ENCODE data around the gene BCAR3.
"Not testable (repeated sequence)": the region's sequence is repeated elsewhere in the genome, so short reads cannot be mapped to it uniquely, and the experiment has no call there.

BCAR3 gene

GRCh38 chr1:93687542-93687941, 5.9 kb upstream of the BCAR3 start:
- DNase-seq, result no peak

- no peak for DNase-seq
These were observed 5.0 kb upstream of the BCAR3 start for GRCh38 chr1:93686504-93687250.

GRCh38 chr1:93685918-93686317, 4.3 kb upstream of the BCAR3 start:
- DNase-seq, result no peak

GRCh38 chr1:93683234-93683633, 1.6 kb upstream of the BCAR3 start:
- no peak for DNase-seq

GRCh38 chr1:93681989-93682412, 364 bp upstream of the BCAR3 start:
- DNase-seq, result no peak

- peak in 1 of 2 donors; percentile 20 for DNase-seq
These were observed 1.1 kb downstream of the BCAR3 start for GRCh38 chr1:93680420-93681100.

DNA sequence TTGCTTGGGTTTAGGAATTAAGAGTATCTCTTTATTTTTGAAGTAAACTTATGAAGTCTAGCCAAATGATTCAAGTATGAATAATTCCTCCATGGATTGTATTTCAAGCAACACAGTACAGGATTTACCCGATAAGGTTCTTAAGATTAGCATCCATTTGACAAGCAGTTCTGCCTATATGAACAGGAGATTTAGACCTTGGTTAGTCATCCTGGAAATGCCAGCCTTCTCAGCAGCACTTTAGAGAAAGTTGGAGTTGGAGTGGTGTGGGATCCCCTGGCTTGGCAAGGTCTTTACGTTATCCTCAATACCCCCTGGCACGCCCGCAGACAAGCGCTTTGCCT, 1.6 kb downstream of the BCAR3 start:
- no peak for DNase-seq

DNA sequence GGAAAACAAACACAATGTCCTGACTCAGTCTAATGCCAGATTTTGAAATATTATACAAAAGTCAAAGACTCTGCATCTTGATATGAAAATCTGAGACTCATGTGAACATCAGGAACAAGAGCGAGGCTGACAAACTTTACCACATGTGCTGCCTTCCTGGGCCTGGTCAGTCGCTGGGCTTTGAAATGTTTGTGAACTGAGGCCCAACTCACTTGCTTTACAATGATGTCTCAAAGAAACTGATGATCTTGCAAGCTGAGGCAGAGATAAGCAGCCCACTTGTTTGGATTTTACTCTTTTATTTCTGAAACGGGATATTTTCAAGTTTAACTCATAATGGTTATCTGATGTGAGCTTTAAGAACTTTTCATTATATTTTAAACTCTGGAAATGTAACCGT, 2.1 kb downstream of the BCAR3 start:
- DNase-seq, result no peak

DNA sequence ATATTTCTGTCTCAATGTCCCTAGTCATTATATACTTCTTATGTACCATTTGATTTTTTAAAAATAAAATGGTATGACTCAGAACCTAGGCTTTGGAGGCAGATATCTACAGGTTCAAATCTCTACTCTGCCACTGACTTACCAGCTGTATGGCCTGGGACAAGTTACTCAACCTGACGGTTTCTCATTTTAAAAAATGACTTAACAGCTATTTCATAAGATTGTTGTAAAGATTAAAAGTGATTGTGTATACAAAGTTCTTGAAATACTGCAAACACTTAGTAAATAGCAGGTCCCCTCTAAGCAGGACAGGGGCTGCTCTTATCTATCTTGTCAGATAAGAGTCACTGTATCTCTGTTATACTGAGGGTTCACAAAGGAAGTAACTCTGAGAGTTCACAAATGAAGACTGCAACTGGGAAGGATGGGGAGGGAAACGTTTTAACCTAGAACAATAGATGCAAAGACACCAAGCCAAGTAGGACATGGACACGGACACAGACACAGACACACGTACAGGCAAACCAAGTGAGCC, 2.6 kb downstream of the BCAR3 start:
- DNase-seq, result no peak

GRCh38 chr1:93678491-93678890, 3.1 kb downstream of the BCAR3 start:
- DNase-seq, result no peak

- no peak for DNase-seq
These were observed 3.9 kb downstream of the BCAR3 start for GRCh38 chr1:93677729-93678128.

GRCh38 chr1:93676427-93676826, 5.2 kb downstream of the BCAR3 start:
- no peak for DNase-seq

- DNase-seq, result no peak
These were observed 5.7 kb downstream of the BCAR3 start for GRCh38 chr1:93675931-93676330.

- DNase-seq, result no peak
These were observed 6.4 kb downstream of the BCAR3 start for GRCh38 chr1:93675271-93675670.

- DNase-seq, result not testable (repeated sequence)
These were observed 7.6 kb downstream of the BCAR3 start for GRCh38 chr1:93674071-93674470.

DNA sequence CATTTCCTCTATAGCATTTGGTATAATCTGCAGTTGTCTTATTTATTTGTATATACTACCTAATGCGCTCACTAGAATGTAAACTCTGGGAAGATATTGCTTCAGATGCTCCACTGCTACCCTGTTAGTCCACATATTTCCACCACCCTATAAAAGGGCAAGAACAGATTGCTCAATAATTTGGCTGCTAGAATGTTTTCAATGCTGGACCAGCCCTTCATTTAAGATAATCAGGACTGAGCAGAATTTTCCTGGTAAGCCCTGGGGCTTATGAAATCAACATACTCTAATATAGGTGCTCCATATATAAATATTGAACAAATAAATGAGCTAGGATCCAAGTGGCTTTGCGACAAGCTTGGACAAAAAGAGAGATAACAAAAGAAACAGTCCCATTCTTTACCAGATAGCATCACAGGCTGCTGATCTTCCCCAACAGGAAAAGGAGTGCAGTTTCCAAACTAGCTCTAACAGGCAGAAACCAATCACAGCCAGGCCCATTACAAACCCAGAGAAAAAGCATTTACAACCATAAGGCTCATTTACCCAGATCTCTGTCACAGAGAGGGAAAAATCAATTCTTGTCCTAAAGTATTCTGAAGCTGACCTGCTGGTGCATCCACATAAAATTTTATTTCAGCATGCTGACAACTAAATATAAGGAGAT, 8.3 kb downstream of the BCAR3 start:
- DNase-seq, result no peak

- no peak for DNase-seq
These were observed 9.0 kb downstream of the BCAR3 start for GRCh38 chr1:93672477-93673162.

GRCh38 chr1:93672069-93672468, 9.6 kb downstream of the BCAR3 start:
- DNase-seq, result no peak

- no peak for DNase-seq
These were observed 10.5 kb downstream of the BCAR3 start for GRCh38 chr1:93671099-93671621.

- no peak for DNase-seq
These were observed 11.5 kb downstream of the BCAR3 start for GRCh38 chr1:93670141-93670540.

DNA sequence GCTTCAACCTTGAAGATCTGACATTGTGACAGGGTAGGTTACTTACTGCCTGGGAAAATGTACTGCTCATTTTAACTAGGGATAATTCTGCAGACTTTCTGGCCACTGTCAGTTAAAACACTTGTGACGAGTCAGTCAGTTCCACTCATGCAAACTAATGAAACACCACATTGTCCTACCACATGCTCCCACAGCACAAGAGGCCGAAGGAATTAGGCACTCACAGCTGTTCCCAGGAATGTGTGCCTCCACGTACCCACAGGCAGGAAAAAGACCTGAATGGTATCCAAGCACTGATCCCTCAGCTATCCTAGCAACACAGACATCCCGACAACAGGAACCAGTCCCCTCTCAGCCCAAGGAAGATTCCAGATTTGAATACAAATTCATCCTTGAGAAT, 12.3 kb downstream of the BCAR3 start:
- no peak for DNase-seq

GRCh38 chr1:93668951-93669350, 12.7 kb downstream of the BCAR3 start:
- DNase-seq, result no peak

DNA sequence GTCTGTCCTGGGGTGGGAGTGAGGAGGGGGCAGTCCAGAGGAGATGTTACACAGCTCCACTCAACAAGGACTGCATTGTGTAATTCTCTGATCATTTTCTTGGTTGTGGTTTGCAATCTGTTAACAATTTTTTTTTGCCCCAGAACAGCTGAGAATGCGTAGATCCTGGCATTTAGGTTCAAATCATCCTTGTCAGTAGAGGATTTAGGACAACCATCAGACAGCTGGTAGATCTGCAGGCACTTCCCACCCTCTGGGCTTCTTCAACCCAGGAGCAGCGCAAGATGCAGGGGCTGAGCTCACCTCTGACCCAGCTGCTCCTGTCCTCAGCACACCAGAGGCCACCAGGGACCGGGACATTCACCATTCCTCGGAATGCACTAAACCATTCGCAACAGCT, 13.5 kb downstream of the BCAR3 start:
- DNase-seq, result no peak
